Fibroblast of pulmonary artery (primary cell): Measurements from ENCODE around the gene VTI1A.

Source experiments
- DNase-seq: peaks from one replicate; pipeline ENCODE4 v3.0.0-alpha.2; 2010; ENCODE audit warnings: low read depth
- H3K4me3 ChIP-seq: replicated peaks from 2 replicates; pipeline ENCODE4 v1.5.1; 2011; ENCODE audit warnings: low read depth, mild to moderate bottlenecking, control low read depth, low read length, moderate library complexity
- CTCF ChIP-seq: IDR thresholded peaks from 2 replicates; pipeline ENCODE4 v1.5.1; 2011; ENCODE audit warnings: mild to moderate bottlenecking, control low read depth, low read length, inconsistent platforms; ENCODE audit errors: missing control alignments

VTI1A gene

GRCh38 chr10:112838784-112839481 is 391.9 kb downstream of the VTI1A start:
- no peak for TF ChIP-seq CTCF
- H3K4me3 ChIP-seq = no peak overlapping the region
- DNase-seq = no peak

- DNase-seq = no peak
- no peak overlapping the region for H3K4me3 ChIP-seq
- TF ChIP-seq CTCF = no peak
Observed at GRCh38 chr10:112839928-112840654, 393.1 kb downstream of the VTI1A start.

GRCh38 chr10:112841549-112841948 is 394.5 kb downstream of the VTI1A start:
- TF ChIP-seq CTCF = no peak
- no peak overlapping the region for H3K4me3 ChIP-seq
- no peak for DNase-seq

GRCh38 chr10:112842832-112843360 is 395.9 kb downstream of the VTI1A start:
- DNase-seq = peak; percentile 16
- no peak overlapping the region for H3K4me3 ChIP-seq
- no peak for TF ChIP-seq CTCF

- no peak for DNase-seq
- no peak for TF ChIP-seq CTCF
- H3K4me3 ChIP-seq = no peak overlapping the region
Observed at GRCh38 chr10:112843623-112844022, 396.6 kb downstream of the VTI1A start.

GRCh38 chr10:112844681-112845544 is 397.9 kb downstream of the VTI1A start:
- no peak for TF ChIP-seq CTCF
- H3K4me3 ChIP-seq = no peak overlapping the region
- DNase-seq = no peak
